Neural cell (in vitro differentiated cells): ENCODE results near the gene UBE2N. TPM values are rescaled to one million over a fixed set of nuclear protein-coding genes. Genes with fewer than 3 reads are reported as not detected.

Source experiments
- H2AFZ ChIP-seq: fragments of 200-600, 300-800 bp; sonication (generic), shearing (Covaris generic); 2 replicates; pipeline ENCODE4 v1.6.0; 2014; ENCODE audit warnings: low read depth, mild to moderate bottlenecking, antibody characterized with exemption, low read length, moderate library complexity
- H3F3A ChIP-seq: fragments of 200-600 bp; shearing (Covaris generic); 2 replicates; pipeline ENCODE4 v1.6.1; 2016; ENCODE audit warnings: mild to moderate bottlenecking, moderate library complexity, mixed read lengths, antibody characterized with exemption, low read length; ENCODE audit not compliant: insufficient read depth, poor library complexity, severe bottlenecking
- H3K27ac ChIP-seq: fragments of 200-600, 300-800 bp; sonication (generic), shearing (Covaris generic); 2 replicates; pipeline ENCODE4 v1.5.1; 2014; ENCODE audit warnings: mild to moderate bottlenecking, low read length, moderate library complexity
- H3K27me3 ChIP-seq: fragments of 300-800, 200-600 bp; sonication (generic), shearing (Covaris generic); 2 replicates; pipeline ENCODE4 v1.6.0; 2014; ENCODE audit warnings: mild to moderate bottlenecking, low read depth, low read length, moderate library complexity; ENCODE audit not compliant: insufficient read depth
- H3K36me3 ChIP-seq: fragments of 300-800, 200-600 bp; sonication (generic), shearing (Covaris generic); 2 replicates; pipeline ENCODE4 v1.5.1; 2014; ENCODE audit warnings: mild to moderate bottlenecking, antibody characterized with exemption, low read length, moderate library complexity; ENCODE audit not compliant: insufficient read depth
- H3K4me2 ChIP-seq: fragments of 300-800, 200-600 bp; sonication (generic), shearing (Covaris generic); 2 replicates; pipeline ENCODE4 v1.6.0; 2014; ENCODE audit warnings: mild to moderate bottlenecking, low read length
- H3K4me3 ChIP-seq: fragments of 300-800, 200-600 bp; sonication (generic), shearing (Covaris generic); 2 replicates; pipeline ENCODE4 v1.5.1; 2014; ENCODE audit warnings: mild to moderate bottlenecking, low read length, moderate library complexity
- H3K79me2 ChIP-seq: fragments of 200-600 bp; shearing (Covaris generic); replicated peaks from 2 replicates; pipeline ENCODE4 v1.6.0; 2014; ENCODE audit warnings: mild to moderate bottlenecking, low read length, moderate library complexity; ENCODE audit not compliant: insufficient read depth
- H3K9ac ChIP-seq: fragments of 300-800, 200-600 bp; sonication (generic), shearing (Covaris generic); 2 replicates; pipeline ENCODE4 v1.6.1; 2016; ENCODE audit warnings: mild to moderate bottlenecking, low read length, mixed read lengths
- H3K9me2 ChIP-seq: fragments of 200-600 bp; shearing (Covaris generic); 2 replicates; pipeline ENCODE4 v1.6.1; 2016; ENCODE audit warnings: mild to moderate bottlenecking, low read length, mixed read lengths; ENCODE audit not compliant: insufficient read depth
- H3K9me3 ChIP-seq: fragments of 200-600, 300-800 bp; sonication (generic), shearing (Covaris generic); 2 replicates; pipeline ENCODE4 v1.6.1; 2016; ENCODE audit warnings: mild to moderate bottlenecking, mixed run types, low read length, moderate library complexity, mixed read lengths
- H4K20me1 ChIP-seq: fragments of 200-600 bp; shearing (Covaris generic); 2 replicates; pipeline ENCODE4 v1.6.1; 2016; ENCODE audit warnings: mild to moderate bottlenecking, mixed run types; ENCODE audit not compliant: insufficient read depth
- EP300 ChIP-seq: fragments of 450-650 bp; conservative IDR thresholded peaks from 2 replicates; pipeline ENCODE4 v1.6.1; 2014; ENCODE audit warnings: antibody characterized with exemption, mild to moderate bottlenecking, moderate library complexity; ENCODE audit not compliant: poor library complexity, severe bottlenecking
- EZH2 ChIP-seq: fragments of 200-600, 300-800 bp; shearing (Covaris generic), sonication (generic); IDR thresholded peaks from 2 replicates; pipeline ENCODE4 v1.6.1; 2014; ENCODE audit warnings: antibody characterized with exemption, low read length, borderline replicate concordance, mild to moderate bottlenecking; ENCODE audit not compliant: insufficient read depth, poor library complexity, severe bottlenecking
- MXI1 ChIP-seq: fragments of 450-650 bp; conservative IDR thresholded peaks from 2 replicates; pipeline ENCODE4 v1.6.1; 2014; ENCODE audit warnings: antibody characterized with exemption, mild to moderate bottlenecking; ENCODE audit not compliant: poor library complexity, severe bottlenecking
- POLR2AphosphoS5 ChIP-seq: IDR thresholded peaks from 2 replicates; pipeline ENCODE4 v1.6.1; 2012
- RAD21 ChIP-seq: fragments of 450-650 bp; conservative IDR thresholded peaks from 2 replicates; pipeline ENCODE4 v1.6.1; 2014; ENCODE audit warnings: antibody characterized with exemption, mild to moderate bottlenecking, moderate library complexity
- SMC3 ChIP-seq: fragments of 450-650 bp; conservative IDR thresholded peaks from 2 replicates; pipeline ENCODE4 v1.6.1; 2014; ENCODE audit warnings: antibody characterized with exemption, mild to moderate bottlenecking, moderate library complexity; ENCODE audit not compliant: poor library complexity
- TAF1 ChIP-seq: IDR thresholded peaks from 2 replicates; pipeline ENCODE4 v1.6.1; 2012; ENCODE audit warnings: low read depth
- polyA plus RNA-seq: library from polyadenylated mRNA; depleted of rRNA; stranded (reverse); fragments of >200 nt; gene quantifications from 2 replicates; pipeline ENCODE4 v1.2.3, GENCODE V29; 2014
- TF ChIP-seq, protein P1 (sequence below): IDR thresholded peaks from 2 replicates; pipeline ENCODE4 v1.6.1; 2012; ENCODE audit warnings: borderline replicate concordance
- TF ChIP-seq, protein P2 (sequence below): fragments of 450-650 bp; IDR thresholded peaks from 2 replicates; pipeline ENCODE4 v1.5.1; 2014; ENCODE audit warnings: antibody characterized with exemption, mild to moderate bottlenecking, moderate library complexity; ENCODE audit not compliant: poor library complexity, severe bottlenecking

Gene UBE2N
- polyA plus RNA-seq, 1 donor from 2014 or later: 172 TPM

DNA sequence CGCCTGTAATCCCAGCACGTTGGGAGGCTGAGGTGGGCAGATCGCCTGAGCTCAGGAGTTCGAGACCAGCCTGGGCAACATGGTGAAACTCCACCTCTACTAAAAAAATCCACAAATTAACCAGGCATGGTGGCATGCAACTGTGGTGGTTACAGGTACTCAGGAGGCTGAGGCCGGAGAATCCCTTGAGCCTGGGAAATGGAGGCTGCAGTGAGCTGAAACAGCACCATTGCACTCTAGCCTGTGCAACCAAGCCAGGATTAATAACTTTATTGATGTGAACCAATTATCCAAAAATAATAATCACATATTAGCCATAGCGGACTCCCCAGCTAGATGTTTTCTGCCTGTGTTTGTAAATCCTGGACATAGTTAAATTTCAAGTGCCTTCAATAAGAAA lies 65.8 kb downstream of the UBE2N start:
- Histone ChIP-seq H3K36me3 (no peaks in the 10 kb centered on the region), H3K9me2 (no peaks in the 10 kb centered on the region), H3F3A (no peaks in the 10 kb centered on the region), H2AFZ (no peak overlapping the region), H3K9ac (no peak overlapping the region), H3K4me2 (no peak overlapping the region), H3K79me2 (peaks cover 26% of the 10 kb centered on the region), H4K20me1 (no peaks in the 10 kb centered on the region), H3K4me3 (no peak overlapping the region), H3K9me3 (no peaks in the 10 kb centered on the region), H3K27me3 (no peaks in the 10 kb centered on the region), H3K27ac (no peak overlapping the region)
- TF ChIP-seq, protein P1, sequence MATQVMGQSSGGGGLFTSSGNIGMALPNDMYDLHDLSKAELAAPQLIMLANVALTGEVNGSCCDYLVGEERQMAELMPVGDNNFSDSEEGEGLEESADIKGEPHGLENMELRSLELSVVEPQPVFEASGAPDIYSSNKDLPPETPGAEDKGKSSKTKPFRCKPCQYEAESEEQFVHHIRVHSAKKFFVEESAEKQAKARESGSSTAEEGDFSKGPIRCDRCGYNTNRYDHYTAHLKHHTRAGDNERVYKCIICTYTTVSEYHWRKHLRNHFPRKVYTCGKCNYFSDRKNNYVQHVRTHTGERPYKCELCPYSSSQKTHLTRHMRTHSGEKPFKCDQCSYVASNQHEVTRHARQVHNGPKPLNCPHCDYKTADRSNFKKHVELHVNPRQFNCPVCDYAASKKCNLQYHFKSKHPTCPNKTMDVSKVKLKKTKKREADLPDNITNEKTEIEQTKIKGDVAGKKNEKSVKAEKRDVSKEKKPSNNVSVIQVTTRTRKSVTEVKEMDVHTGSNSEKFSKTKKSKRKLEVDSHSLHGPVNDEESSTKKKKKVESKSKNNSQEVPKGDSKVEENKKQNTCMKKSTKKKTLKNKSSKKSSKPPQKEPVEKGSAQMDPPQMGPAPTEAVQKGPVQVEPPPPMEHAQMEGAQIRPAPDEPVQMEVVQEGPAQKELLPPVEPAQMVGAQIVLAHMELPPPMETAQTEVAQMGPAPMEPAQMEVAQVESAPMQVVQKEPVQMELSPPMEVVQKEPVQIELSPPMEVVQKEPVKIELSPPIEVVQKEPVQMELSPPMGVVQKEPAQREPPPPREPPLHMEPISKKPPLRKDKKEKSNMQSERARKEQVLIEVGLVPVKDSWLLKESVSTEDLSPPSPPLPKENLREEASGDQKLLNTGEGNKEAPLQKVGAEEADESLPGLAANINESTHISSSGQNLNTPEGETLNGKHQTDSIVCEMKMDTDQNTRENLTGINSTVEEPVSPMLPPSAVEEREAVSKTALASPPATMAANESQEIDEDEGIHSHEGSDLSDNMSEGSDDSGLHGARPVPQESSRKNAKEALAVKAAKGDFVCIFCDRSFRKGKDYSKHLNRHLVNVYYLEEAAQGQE: no peak
- no peak for TF ChIP-seq TAF1
- no peak for TF ChIP-seq EZH2
- TF ChIP-seq EP300: no peak
- no peak for TF ChIP-seq SMC3
- no peak for TF ChIP-seq RAD21
- TF ChIP-seq POLR2AphosphoS5: no peak
- TF ChIP-seq, protein P2, sequence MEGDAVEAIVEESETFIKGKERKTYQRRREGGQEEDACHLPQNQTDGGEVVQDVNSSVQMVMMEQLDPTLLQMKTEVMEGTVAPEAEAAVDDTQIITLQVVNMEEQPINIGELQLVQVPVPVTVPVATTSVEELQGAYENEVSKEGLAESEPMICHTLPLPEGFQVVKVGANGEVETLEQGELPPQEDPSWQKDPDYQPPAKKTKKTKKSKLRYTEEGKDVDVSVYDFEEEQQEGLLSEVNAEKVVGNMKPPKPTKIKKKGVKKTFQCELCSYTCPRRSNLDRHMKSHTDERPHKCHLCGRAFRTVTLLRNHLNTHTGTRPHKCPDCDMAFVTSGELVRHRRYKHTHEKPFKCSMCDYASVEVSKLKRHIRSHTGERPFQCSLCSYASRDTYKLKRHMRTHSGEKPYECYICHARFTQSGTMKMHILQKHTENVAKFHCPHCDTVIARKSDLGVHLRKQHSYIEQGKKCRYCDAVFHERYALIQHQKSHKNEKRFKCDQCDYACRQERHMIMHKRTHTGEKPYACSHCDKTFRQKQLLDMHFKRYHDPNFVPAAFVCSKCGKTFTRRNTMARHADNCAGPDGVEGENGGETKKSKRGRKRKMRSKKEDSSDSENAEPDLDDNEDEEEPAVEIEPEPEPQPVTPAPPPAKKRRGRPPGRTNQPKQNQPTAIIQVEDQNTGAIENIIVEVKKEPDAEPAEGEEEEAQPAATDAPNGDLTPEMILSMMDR: no peak
- TF ChIP-seq MXI1: no peak

DNA sequence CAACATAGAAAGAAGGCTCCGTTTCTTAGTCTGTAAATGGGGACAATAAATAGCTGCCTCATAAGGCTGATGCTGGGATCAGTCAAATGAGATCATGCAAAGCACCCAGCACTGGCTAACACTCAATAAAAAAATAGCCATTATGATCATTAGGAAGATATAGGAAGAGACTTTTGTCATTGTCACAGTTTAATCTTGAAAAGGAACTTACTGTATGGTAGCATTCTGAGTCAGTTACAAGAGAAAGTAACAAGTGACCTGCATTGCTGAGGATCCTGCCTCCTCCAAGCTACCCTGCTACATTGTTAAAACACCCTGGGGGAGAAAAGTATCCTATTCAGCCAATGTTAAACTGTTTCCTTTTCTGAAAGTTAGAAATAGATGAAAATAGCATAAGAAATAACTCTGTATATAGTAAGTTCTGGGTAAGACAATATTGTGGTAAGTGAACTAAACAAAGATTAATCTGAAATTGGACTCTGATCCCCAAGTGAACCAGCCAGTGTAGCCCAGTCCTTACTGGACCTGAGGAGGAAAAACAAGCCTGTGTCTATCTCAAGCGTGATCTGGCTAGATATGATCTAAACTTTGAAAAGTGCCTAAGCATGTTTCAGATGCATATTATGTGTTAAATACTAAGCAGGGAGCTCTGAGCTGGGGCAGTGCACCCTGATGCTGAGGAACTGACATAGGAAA lies 67.6 kb downstream of the UBE2N start:
- Histone ChIP-seq H3K36me3 (no peaks in the 10 kb centered on the region), H3K27me3 (no peaks in the 10 kb centered on the region), H3K4me3 (no peak overlapping the region), H4K20me1 (no peaks in the 10 kb centered on the region), H3K9ac (no peak overlapping the region), H3F3A (no peaks in the 10 kb centered on the region), H3K9me2 (no peaks in the 10 kb centered on the region), H3K27ac (no peak overlapping the region), H3K9me3 (no peaks in the 10 kb centered on the region), H2AFZ (no peak overlapping the region), H3K4me2 (no peak overlapping the region), H3K79me2 (peaks cover 8% of the 10 kb centered on the region)
- TF ChIP-seq, protein P2: no peak
- TF ChIP-seq, protein P1: no peak
- no peak for TF ChIP-seq EZH2
- TF ChIP-seq TAF1: no peak
- no peak for TF ChIP-seq MXI1
- no peak for TF ChIP-seq SMC3
- TF ChIP-seq RAD21: no peak
- TF ChIP-seq POLR2AphosphoS5: no peak
- no peak for TF ChIP-seq EP300
